Psoas muscle (tissue), 8 donors: ENCODE measurements around the gene C15orf39. TPM values are rescaled to one million over a fixed set of nuclear protein-coding genes. Genes with fewer than 3 reads are reported as not detected.

Experiments used
- ATAC-seq, 4 donors: fragments of 200-7000 bp; cut with Tn5 transposase; one replicate each; pipeline ENCODE4 v1.9.1; 2020; ENCODE audit warnings: moderate library complexity in 3 of 4, mild to moderate bottlenecking in 2 of 4
- DNase-seq, 2 donors: peaks; one replicate each; pipeline ENCODE4 v3.0.0-alpha.2; 2020
- H3K27ac ChIP-seq: fragments of 200-600 bp; one replicate; pipeline ENCODE4 v1.8.0; 2022
- H3K27me3 ChIP-seq, 3 donors: fragments of 200-600 bp in 1 of 3; one replicate each; pipeline versions ENCODE4 v1.6.1 to v1.8.0; 2013 to 2022; ENCODE audit warnings: low read length in 2 of 3, mild to moderate bottlenecking in 2 of 3, moderate library complexity in 1 of 3; ENCODE audit not compliant: insufficient read depth in 3 of 3
- H3K36me3 ChIP-seq, 2 donors: fragments of 200-600 bp in 1 of 2; one replicate each; pipeline versions ENCODE4 v1.6.1 to v1.8.0; 2013 to 2022; ENCODE audit warnings: low read depth in 1 of 2, mild to moderate bottlenecking in 1 of 2, moderate library complexity in 1 of 2; ENCODE audit not compliant: insufficient read depth in 1 of 2
- H3K4me1 ChIP-seq: fragments of 200-600 bp; one replicate; pipeline ENCODE4 v1.8.0; 2022
- H3K4me3 ChIP-seq: fragments of 200-600 bp; one replicate; pipeline ENCODE4 v1.8.0; 2022; ENCODE audit warnings: mild to moderate bottlenecking
- H3K9me3 ChIP-seq: fragments of 200-600 bp; one replicate; pipeline ENCODE4 v1.8.0; 2022
- CTCF ChIP-seq: fragments of 200-600 bp; IDR thresholded peaks from one replicate; pipeline ENCODE4 v1.8.0; 2022; ENCODE audit warnings: antibody characterized with exemption
- WGBS, 3 donors: extraction: QIAGEN DNeasy Blood & Tissue Kit; methylation state at CpG; one replicate each; pipeline versions ENCODE4 v1.1.6 to v1.1.7; 2013; 5-methylcytosine and 5-hydroxymethylcytosine counted together
- intact Hi-C, 2 donors: fragments of 100-400 bp; cut with DNase I; formaldehyde crosslinking; loops; one replicate each; pipeline versions ENCODE4 v1.11.0 to v1.14.2; 2022
- polyA plus RNA-seq, 3 donors: library from polyadenylated mRNA; stranded (reverse); fragments of 200-250 nt; gene quantifications; one replicate each; pipeline ENCODE4 v1.2.3, GENCODE V29; 2013
- total RNA-seq, 4 donors: library from RNA; stranded (reverse); fragmentation: NEBNext Ultra II Directional in 2 of 4; extraction: Animal tissue kit (Norgen Biotek cat#: 25700) in 2 of 4; gene quantifications; one replicate each; pipeline versions ENCODE4 v1.2.1 to v1.2.4, GENCODE V29; 2021 to 2023
- donor health status: healthy with polysubstance abuse.
- donor health status: DM: no; HTN: no; CAD: no; lungs with moderate emphysema.
- donor health status: Bipolar disorder and iron deficiency.
- donor health status: healthy.
- donor health status: DM: yes; HTN: yes; CAD: no.
- donor health status: DM: no; HTN: no; CAD: no.
- donor health status: DM: no; HTN: no; CAD: no.
- donor health status: DM: yes; HTN: yes; CAD: no.

C15orf39 gene
- total and polyA plus RNA-seq, 7 donors, result 2.5 to 4.6 (median 4.0) TPM

DNA sequence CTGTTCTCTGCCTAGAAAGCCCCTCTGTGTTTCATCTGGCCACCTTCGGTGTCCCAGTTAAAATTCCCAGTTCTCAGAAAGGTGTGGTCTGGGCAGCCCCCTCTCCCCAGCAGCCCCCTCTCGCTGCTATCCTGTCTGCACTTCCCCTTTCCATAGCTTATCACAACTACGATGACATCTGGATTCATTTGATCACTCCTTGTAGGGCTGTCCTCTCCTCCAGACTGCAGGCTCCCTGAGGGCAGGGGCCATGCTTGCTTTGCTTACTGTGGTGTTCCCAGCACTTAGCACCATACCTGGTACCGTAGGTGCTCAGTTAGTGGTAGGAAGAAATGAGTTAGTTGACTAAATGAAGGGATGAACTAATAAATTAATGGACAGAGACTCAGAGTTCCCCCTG is 30.2 kb downstream of the C15orf39 start:
- peak in 1 of 2 donors; percentile 15 for DNase-seq
- Histone ChIP-seq H3K4me3 (no peak overlapping the region), H3K27me3 (peaks cover 0 to 9% (median 3%) of the 10 kb centered on the region in 3 donors), H3K36me3 (no peaks in the 10 kb centered on the region), H3K9me3 (no peaks in the 10 kb centered on the region), H3K27ac (no peak overlapping the region), H3K4me1 (no peaks in the 10 kb centered on the region)
- intact Hi-C loops, result loop anchor here (5.0 to 10.0 kb wide), 2 partner anchors 73 to 85 kb away; no protein-coding TSS in a partner anchor
- no peak for TF ChIP-seq CTCF
- ATAC-seq, result no peak
- WGBS, 3 donors, result 78 to 79% (median 79%) methylated on average over 4 of the region's 4 CpGs

DNA sequence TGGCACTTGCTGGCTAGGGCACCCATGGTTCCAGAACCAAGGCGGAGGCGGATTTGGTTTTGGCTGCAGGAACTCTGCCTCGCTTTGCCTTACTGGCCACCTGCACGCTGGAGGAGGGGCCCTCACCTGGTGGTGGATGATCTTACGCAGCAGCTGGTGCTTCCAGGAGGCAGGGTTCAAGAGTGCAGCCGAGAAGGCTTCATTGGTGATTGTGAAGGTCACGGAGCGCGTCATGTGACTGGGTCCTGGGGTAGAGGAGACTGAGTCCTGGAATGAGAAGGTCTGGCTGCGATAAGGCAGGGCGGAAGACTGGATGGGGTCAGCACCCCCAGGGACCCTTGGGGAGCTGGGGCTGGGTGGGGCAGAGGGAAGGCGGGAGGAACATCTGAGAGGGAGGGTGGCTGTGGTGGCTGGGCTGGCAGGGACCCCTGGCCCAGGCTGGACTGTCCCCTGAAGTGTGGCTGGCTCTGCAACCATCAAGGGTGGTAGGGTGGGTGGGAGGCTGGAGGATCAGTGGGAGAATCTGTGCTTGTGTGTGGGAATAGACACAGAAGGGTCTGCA is 30.7 kb downstream of the C15orf39 start:
- Histone ChIP-seq H3K27ac (no peak overlapping the region), H3K27me3 (peaks cover 0 to 9% (median 3%) of the 10 kb centered on the region in 3 donors), H3K9me3 (no peaks in the 10 kb centered on the region), H3K4me1 (no peaks in the 10 kb centered on the region), H3K4me3 (no peak overlapping the region), H3K36me3 (no peaks in the 10 kb centered on the region)
- 86 to 91% (median 86%) methylated on average over 12 of the region's 12 CpGs for WGBS, 3 donors
- DNase-seq (peak; percentile 5 to 27), ATAC-seq (no peak)
- intact Hi-C loops, result loop anchor here (5.0 to 10.0 kb wide), 2 partner anchors 72 to 85 kb away; no protein-coding TSS in a partner anchor
- TF ChIP-seq CTCF, result no peak

DNA sequence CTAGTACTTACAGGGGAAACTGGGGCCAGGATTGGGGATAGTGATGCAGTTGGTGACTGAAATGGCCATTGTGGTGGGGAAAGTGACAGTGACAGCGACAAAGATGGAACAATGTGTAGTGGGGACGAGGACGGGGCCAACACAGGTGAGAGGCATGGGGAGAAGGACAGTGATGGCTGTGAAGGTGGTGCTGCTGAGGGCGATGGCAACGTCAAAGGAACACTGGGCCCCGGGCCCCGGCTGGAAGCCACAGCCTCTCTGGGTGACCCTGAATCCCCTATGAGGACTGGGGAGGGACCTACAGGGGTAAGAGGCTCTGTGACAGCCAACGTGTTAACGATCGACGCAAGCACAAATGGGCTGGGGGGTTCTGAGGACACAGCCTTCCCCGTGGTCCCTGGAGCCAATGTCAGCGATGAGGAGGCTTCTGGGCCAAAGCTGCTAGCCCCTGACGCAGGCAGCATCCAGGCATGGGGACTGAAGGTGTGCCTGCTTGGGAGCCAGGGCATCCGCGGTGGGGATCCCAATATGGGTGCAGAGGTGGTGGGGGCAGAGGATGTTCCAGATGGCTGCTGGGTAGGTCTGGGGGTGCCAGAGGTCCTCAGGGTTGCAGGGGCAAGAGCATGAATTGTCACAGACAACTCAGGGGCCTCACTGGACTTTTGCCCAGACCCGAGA is 31.3 kb downstream of the C15orf39 start:
- DNase-seq (peak; percentile 4 to 30), ATAC-seq (no peak)
- intact Hi-C loops, result loop anchor here (5.0 to 10.0 kb wide), 2 partner anchors 72 to 84 kb away; no protein-coding TSS in a partner anchor
- 73 to 81% (median 78%) methylated on average over 17 of the region's 17 CpGs for WGBS, 3 donors
- no peak overlapping the region for H3K27ac ChIP-seq
- no peaks in the 10 kb centered on the region for H3K4me1 ChIP-seq
- no peaks in the 10 kb centered on the region for H3K36me3 ChIP-seq
- no peak overlapping the region for H3K4me3 ChIP-seq
- H3K9me3 ChIP-seq, result no peaks in the 10 kb centered on the region
- no peak for TF ChIP-seq CTCF
- H3K27me3 ChIP-seq, result peaks cover 0 to 9% (median 3%) of the 10 kb centered on the region in 3 donors

DNA sequence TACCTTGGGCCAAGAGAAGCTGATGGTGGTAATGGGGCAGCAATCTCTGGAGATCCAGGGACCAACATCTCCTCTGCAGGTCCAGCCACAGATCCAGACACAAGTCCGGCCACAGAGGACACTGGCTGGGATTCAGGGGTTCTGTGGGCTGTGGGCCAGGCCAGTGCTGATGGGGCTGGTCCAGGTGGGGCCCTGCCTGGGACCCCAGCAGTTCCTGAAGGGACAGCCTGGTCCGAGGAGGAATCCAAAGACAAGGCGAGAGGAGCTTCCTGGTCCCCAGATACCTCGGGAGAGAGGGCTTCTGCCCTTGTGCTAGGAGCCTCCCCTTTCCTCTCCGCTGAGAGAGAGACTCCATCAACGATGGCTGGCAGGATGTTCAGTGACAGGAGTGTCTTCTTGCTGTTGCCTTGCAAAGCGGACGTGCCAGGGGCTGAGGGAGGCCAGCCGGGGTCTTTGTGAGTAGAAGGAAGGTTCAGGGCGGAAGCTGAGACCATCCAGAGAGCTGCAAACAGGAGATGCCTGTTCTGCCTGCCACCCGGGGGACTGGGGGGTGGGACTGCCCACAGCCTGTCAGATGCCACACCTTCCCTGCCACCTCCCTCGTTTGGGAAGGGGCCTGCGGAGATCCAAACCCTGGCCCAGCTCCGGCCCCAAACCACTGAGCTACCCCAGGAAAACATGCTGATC is 32.0 kb downstream of the C15orf39 start:
- Histone ChIP-seq H3K4me3 (no peak overlapping the region), H3K27me3 (peaks cover 0 to 9% (median 3%) of the 10 kb centered on the region in 3 donors), H3K36me3 (no peaks in the 10 kb centered on the region), H3K27ac (no peak overlapping the region), H3K9me3 (no peaks in the 10 kb centered on the region), H3K4me1 (no peaks in the 10 kb centered on the region)
- DNase-seq (peak; percentile 10 to 24), ATAC-seq (no peak)
- intact Hi-C loops, result loop anchor here (5.0 to 10.0 kb wide), 2 partner anchors 71 to 84 kb away; no protein-coding TSS in a partner anchor
- WGBS, 3 donors, result 60 to 63% (median 62%) methylated on average over 13 to 14 of the region's 14 CpGs
- no peak for TF ChIP-seq CTCF
